ENCODE data around the gene KRTAP12-3. TPM values are rescaled to one million over a fixed set of nuclear protein-coding genes. Genes with fewer than 3 reads are reported as not detected.

Gene KRTAP12-3
- total and polyA plus RNA-seq, 8 donors, result not detected

- TF ChIP-seq POLR2AphosphoS5 (IDR thresholded peaks at IDR 0.05), result no peak
- TF ChIP-seq CTCF (IDR thresholded peaks at IDR 0.05), result no peak
- no peak for TF ChIP-seq POLR2A (IDR thresholded peaks at IDR 0.05)
- TF ChIP-seq EP300 (IDR thresholded peaks at IDR 0.05), result no peak
- DNase-seq, result no peak
- intact Hi-C loops (cut with DNase I; ENCODE audit: low total_unique reads), result no loop called here
- Histone ChIP-seq H3K27ac (no peak overlapping the region), H3K9me3 (peaks cover 3 to 46% (median 37%) of the 10 kb centered on the region in 4 donors), H3K4me3 (no peak overlapping the region), H3K4me1 (no peaks in the 10 kb centered on the region), H3K36me3 (no peaks in the 10 kb centered on the region), H3K27me3 (peaks cover 0 to 34% (median 19%) of the 10 kb centered on the region in 3 donors)
- WGBS, 5 donors, result 53 to 78% (median 71%) methylated on average over 13 to 18 of the region's 18 CpGs
These were observed 28.9 kb upstream of the KRTAP12-3 start for GRCh38 chr21:44628707-44629391.

- no peak for DNase-seq
- intact Hi-C loops (cut with DNase I; ENCODE audit: low total_unique reads), result no loop called here
These were observed 27.3 kb upstream of the KRTAP12-3 start for GRCh38 chr21:44630440-44630839.

GRCh38 chr21:44632067-44632466 is 25.7 kb upstream of the KRTAP12-3 start:
- no peak overlapping the region for H3K4me3 ChIP-seq
- H3K27me3 ChIP-seq, result peaks cover 0 to 28% (median 19%) of the 10 kb centered on the region in 3 donors
- TF ChIP-seq POLR2A (IDR thresholded peaks at IDR 0.05), result no peak
- no peak for TF ChIP-seq CTCF (IDR thresholded peaks at IDR 0.05)
- TF ChIP-seq EP300 (IDR thresholded peaks at IDR 0.05), result no peak
- no peak for TF ChIP-seq POLR2AphosphoS5 (IDR thresholded peaks at IDR 0.05)
- intact Hi-C loops (cut with DNase I; ENCODE audit: low total_unique reads), result no loop called here
- H3K27ac ChIP-seq, result no peak overlapping the region
- H3K4me1 ChIP-seq, result no peaks in the 10 kb centered on the region
- peaks cover 3 to 31% (median 26%) of the 10 kb centered on the region in 4 donors for H3K9me3 ChIP-seq
- no peak for DNase-seq
- WGBS, 5 donors, result 82 to 98% (median 90%) methylated on average over 1 of the region's 1 CpG
- H3K36me3 ChIP-seq, result no peaks in the 10 kb centered on the region

More at GRCh38 chr21:44630440-44630839, 27.3 kb upstream of the KRTAP12-3 start:
- Histone ChIP-seq H3K4me3 (no peak overlapping the region), H3K4me1 (no peaks in the 10 kb centered on the region), H3K36me3 (no peaks in the 10 kb centered on the region), H3K27ac (no peak overlapping the region), H3K27me3 (peaks cover 0 to 34% (median 19%) of the 10 kb centered on the region in 3 donors), H3K9me3 (peaks cover 3 to 31% (median 26%) of the 10 kb centered on the region in 4 donors)
- no peak for TF ChIP-seq EP300 (IDR thresholded peaks at IDR 0.05)
- no peak for TF ChIP-seq CTCF (IDR thresholded peaks at IDR 0.05)
- TF ChIP-seq POLR2AphosphoS5 (IDR thresholded peaks at IDR 0.05), result no peak
- no peak for TF ChIP-seq POLR2A (IDR thresholded peaks at IDR 0.05)
- 68 to 89% (median 78%) methylated on average over 2 of the region's 2 CpGs for WGBS, 5 donors

- no peak overlapping the region for H3K27ac ChIP-seq
- peak in 1 of 2 donors; percentile 23 for DNase-seq
- intact Hi-C loops (cut with DNase I; ENCODE audit: low total_unique reads), result no loop called here
- H3K4me1 ChIP-seq, result no peaks in the 10 kb centered on the region
- WGBS, 5 donors, result 75 to 87% (median 79%) methylated on average over 11 to 15 of the region's 15 CpGs
- H3K9me3 ChIP-seq, result peaks cover 3 to 30% (median 27%) of the 10 kb centered on the region in 4 donors
- no peaks in the 10 kb centered on the region for H3K36me3 ChIP-seq
- peaks cover 0 to 53% (median 23%) of the 10 kb centered on the region in 3 donors for H3K27me3 ChIP-seq
- no peak overlapping the region for H3K4me3 ChIP-seq
- no peak for TF ChIP-seq POLR2A (IDR thresholded peaks at IDR 0.05)
- TF ChIP-seq POLR2AphosphoS5 (IDR thresholded peaks at IDR 0.05), result no peak
- TF ChIP-seq CTCF (IDR thresholded peaks at IDR 0.05), result no peak
- no peak for TF ChIP-seq EP300 (IDR thresholded peaks at IDR 0.05)
These were observed 21.3 kb upstream of the KRTAP12-3 start for GRCh38 chr21:44636209-44637017.
